T47D (cell line): Measurements from ENCODE around the gene SSH2.
"Not testable (repeated sequence)": the region's sequence is repeated elsewhere in the genome, so short reads cannot be mapped to it uniquely, and the experiment has no call there.

Experiments
- DNase-seq, 2 experiments: peaks; one replicate each; pipeline versions ENCODE4 v3.0.0 to v3.0.0-alpha.2; 2011 to 2012; ENCODE audit warnings: low read depth in 1 of 2, low spot score in 1 of 2
- JUND ChIP-seq: IDR thresholded peaks from 2 replicates; pipeline ENCODE4 v1.6.1; 2012; ENCODE audit warnings: low read depth
- in situ Hi-C: cut with HindIII; loops from 2 replicates; pipeline ENCODE4 v1.10.0; 2016; ENCODE audit warnings: low sequenced_read_pairs, low pct_unique_long_range_greater_than_20kb

Gene SSH2

GRCh38 chr17:29918922-29919856 is 10.8 kb downstream of the SSH2 start:
- DNase-seq, result no peak
- in situ Hi-C loops, result no loop called here
- no peak for TF ChIP-seq JUND

DNA sequence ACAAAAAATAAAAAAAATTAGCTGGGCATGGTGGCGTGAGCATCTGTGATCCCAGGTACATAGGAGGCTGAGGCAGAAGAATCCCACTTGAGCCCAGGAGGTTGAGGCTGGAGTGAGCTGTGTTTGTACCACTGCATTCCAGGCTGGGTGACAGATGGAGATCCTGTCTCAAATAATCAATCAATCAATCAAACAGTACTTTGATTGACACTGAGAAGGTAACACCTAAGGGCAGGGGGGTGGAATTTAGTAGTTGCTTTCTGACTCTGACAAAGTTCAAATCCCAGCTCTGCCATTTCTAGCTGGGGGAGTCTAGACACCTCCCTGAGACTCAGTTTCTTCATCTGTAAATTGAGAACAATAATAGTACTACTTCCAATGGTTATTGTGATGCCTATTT is 12.0 kb downstream of the SSH2 start:
- TF ChIP-seq JUND, result no peak
- in situ Hi-C loops, result no loop called here
- no peak for DNase-seq

GRCh38 chr17:29914819-29915537 is 15.1 kb downstream of the SSH2 start:
- no peak for DNase-seq
- in situ Hi-C loops, result no loop called here
- TF ChIP-seq JUND, result no peak

GRCh38 chr17:29911641-29912177 is 18.3 kb downstream of the SSH2 start:
- no peak for DNase-seq
- in situ Hi-C loops, result no loop called here
- no peak for TF ChIP-seq JUND

GRCh38 chr17:29909236-29910003 is 20.6 kb downstream of the SSH2 start:
- in situ Hi-C loops, result no loop called here
- TF ChIP-seq JUND, result no peak

DNA sequence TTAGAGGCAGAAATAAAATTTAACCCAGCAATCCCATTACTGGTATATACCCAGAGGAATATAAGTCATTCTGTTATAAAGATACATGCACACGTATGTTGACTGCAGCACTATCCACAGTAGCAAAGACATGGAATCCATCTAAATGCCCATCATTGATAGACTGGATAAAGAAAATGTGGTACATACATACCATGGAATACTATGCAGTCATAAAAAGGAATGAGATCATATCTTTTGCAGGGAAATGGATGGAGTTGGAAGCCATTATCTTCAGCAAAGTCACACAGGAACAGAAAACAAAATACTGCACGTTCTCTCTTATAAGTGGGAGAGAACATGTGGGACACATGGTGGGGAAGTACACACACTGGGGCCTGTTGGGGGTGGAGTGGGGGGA is 23.1 kb downstream of the SSH2 start:
- DNase-seq, result no peak
- in situ Hi-C loops, result no loop called here
- TF ChIP-seq JUND, result no peak

More at GRCh38 chr17:29909236-29910003, 20.6 kb downstream of the SSH2 start:
- no peak for DNase-seq

GRCh38 chr17:29905879-29906167 is 24.2 kb downstream of the SSH2 start:
- TF ChIP-seq JUND, result no peak
- in situ Hi-C loops, result no loop called here
- no peak for DNase-seq

GRCh38 chr17:29905086-29905878 is 24.7 kb downstream of the SSH2 start:
- in situ Hi-C loops, result no loop called here
- no peak for TF ChIP-seq JUND
- DNase-seq, result no peak

DNA sequence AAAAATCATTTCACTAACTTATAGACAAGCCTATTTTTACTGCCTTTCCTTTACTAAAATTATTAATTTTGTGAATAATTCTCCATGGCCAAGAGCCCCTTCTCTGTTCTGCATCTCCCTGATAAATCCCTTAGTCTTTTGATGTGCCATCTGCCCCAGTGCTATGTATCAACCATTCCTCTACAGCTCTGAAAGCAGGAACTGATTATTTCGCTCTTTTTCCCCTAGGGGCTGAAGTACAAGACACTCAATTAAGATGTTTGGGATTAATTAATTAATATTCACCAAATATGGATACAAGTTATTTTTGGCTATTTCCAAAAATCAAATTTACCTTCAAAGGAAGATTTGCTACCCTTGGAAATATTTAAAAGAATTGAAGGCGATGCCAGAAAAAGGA is 26.6 kb downstream of the SSH2 start:
- TF ChIP-seq JUND, result no peak
- DNase-seq, result no peak
- in situ Hi-C loops, result no loop called here

DNA sequence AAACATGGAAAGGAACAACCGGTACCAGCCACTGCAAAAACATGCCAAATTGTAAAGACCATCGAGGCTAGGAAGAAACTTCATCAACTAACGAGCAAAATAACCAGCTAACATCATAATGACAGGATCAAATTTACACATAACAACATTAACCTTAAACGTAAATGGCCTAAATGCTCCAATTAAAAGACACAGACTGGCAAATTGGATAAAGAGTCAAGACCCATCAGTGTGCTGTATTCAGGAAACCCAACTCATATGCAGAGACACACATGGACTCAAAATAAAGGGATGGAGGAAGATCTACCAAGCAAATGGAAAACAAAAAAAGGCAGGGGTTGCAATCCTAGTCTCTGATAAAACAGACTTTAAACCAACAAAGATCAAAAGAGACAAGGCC is 32.9 kb downstream of the SSH2 start:
- DNase-seq, in situ Hi-C loops: not testable (repeated sequence)

DNA sequence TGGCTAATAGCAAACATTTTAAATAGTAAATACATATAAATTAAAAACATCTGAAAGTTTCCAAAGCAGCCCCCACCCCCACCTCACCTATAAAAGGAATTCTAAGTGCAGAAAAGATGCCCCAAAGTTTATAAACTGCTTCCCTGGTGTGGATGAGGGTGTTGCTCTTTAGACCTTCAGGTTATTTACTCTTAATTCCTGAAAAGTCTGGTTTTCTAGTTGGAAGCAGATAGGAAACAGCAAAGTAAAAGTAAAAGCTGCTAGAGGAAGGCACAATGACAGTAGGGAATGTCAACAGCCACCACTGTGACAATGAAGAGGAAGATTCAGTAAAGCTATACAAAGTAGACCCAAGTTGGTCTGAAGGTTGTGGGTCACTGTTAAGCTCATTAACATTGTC is 37.8 kb downstream of the SSH2 start:
- in situ Hi-C loops, result no loop called here
- no peak for TF ChIP-seq JUND

DNA sequence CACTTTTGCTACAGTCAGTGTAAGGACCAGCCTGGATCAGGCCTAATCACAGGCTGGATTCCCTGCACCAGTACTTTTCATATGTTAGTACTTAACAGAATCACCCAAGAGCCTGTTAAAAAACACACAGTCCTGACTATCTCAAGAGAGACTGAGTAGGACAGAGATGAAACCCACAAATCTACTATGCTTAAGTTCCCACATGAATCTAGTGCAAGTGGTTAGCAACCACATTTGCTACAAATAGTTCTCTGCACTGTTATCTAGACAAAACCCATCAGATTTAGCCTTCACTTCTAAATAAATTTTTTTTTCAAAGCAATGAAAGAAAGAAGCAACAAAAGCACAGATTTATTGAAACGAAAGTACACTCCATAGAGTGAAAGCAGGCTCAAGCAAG is 38.9 kb downstream of the SSH2 start:
- DNase-seq, result no peak
- in situ Hi-C loops, result no loop called here
- no peak for TF ChIP-seq JUND

More for the DNA sequence above, 37.8 kb downstream of the SSH2 start:
- no peak for DNase-seq
